A549 (cell line): ENCODE results near the gene SSC4D. TPM values are rescaled to one million over a fixed set of nuclear protein-coding genes. Genes with fewer than 3 reads are reported as not detected.

ENCODE experiments used
- ATAC-seq, 2 experiments: fragments of 200-7000 bp in 1 of 2; fragments of >200 bp in 1 of 2; cut with Nextera tagmentation in 1 of 2; cut with Tn5 transposase in 1 of 2; 3 replicates each; pipeline versions ENCODE4 v1.8.0 to v1.9.1; 2018 to 2020; ENCODE audit warnings: mild to moderate bottlenecking in 1 of 2, moderate library complexity in 1 of 2
- CTCF ChIA-PET: fragments of 300-600 bp; sonication (Branson Sonifier 250); formaldehyde crosslinking; extraction: SDS; loops from one replicate; lab custom pipeline; 2021; ENCODE audit warnings: antibody characterized with exemption, inconsistent platforms; lab: Yijun Ruan, JAX
- POLR2A ChIA-PET: fragments of 350-600 bp; formaldehyde crosslinking; extraction: SDS; loops from one replicate; lab custom pipeline; 2021; ENCODE audit warnings: antibody characterized with exemption, inconsistent platforms; lab: Yijun Ruan, JAX
- DNase-seq, 2 experiments: peaks; one replicate each; pipeline versions ENCODE4 v3.0.0 to v3.0.0-alpha.2; 2011 to 2016; ENCODE audit warnings: low read depth in 1 of 2, low spot score in 1 of 2
- FAIRE-seq: peaks from 2 replicates; lab custom pipeline; 2011; peaks lifted over from hg19 to GRCh38; lab: Jason Lieb, UNC
- H3K27ac ChIP-seq, 2 experiments: fragments of >200 bp; sonication (Bioruptor Twin); formaldehyde crosslinking; 3 replicates each; pipeline ENCODE4 v1.5.1; 2016 to 2017
- H3K4me1 ChIP-seq: fragments of >200 bp; sonication (Bioruptor Twin); formaldehyde crosslinking; 3 replicates; pipeline ENCODE4 v1.6.1; 2016
- H3K4me2 ChIP-seq: fragments of >200 bp; sonication (Bioruptor Twin); formaldehyde crosslinking; 3 replicates; pipeline ENCODE4 v1.6.1; 2016
- H3K4me3 ChIP-seq: fragments of >200 bp; sonication (Bioruptor Twin); formaldehyde crosslinking; 3 replicates; pipeline ENCODE4 v1.5.1; 2016
- H3K9me3 ChIP-seq: fragments of >200 bp; sonication (Bioruptor Twin); formaldehyde crosslinking; 3 replicates; pipeline ENCODE4 v1.6.1; 2016
- EP300 ChIP-seq, 2 experiments: fragments of >200 bp; sonication (Bioruptor Twin); formaldehyde crosslinking; IDR thresholded peaks; 2 replicates in 1 of 2; 3 replicates in 1 of 2; pipeline ENCODE4 v1.6.1; 2016 to 2017
- HOXA7 ChIP-seq: fragments of 250-450 bp; sonication (Bioruptor Pico); IDR thresholded peaks from 2 replicates; pipeline ENCODE4 v1.5.0; 2020; ENCODE audit warnings: mild to moderate bottlenecking, moderate library complexity
- MAFK ChIP-seq: fragments of 450-650 bp; IDR thresholded peaks from 2 replicates; pipeline ENCODE4 v1.6.1; 2014; ENCODE audit not compliant: partially characterized antibody
- POLR2AphosphoS2 ChIP-seq: conservative IDR thresholded peaks from 2 replicates; pipeline ENCODE4 v1.6.1; 2012; ENCODE audit warnings: low read length, improper control_type of control experiment, inconsistent platforms
- RARB ChIP-seq: fragments of 250-450 bp; sonication (Bioruptor Pico); IDR thresholded peaks from 2 replicates; pipeline ENCODE4 v1.8.0; 2021; ENCODE audit warnings: mild to moderate bottlenecking, moderate library complexity
- RCOR1 ChIP-seq: fragments of 150-350 bp; IDR thresholded peaks from 2 replicates; pipeline ENCODE4 v1.6.1; 2014; ENCODE audit warnings: antibody characterized with exemption, low read length, low read depth
- RFX5 ChIP-seq: fragments of 450-650 bp; IDR thresholded peaks from 2 replicates; pipeline ENCODE4 v1.7.1; 2014; ENCODE audit warnings: antibody characterized with exemption, mild to moderate bottlenecking, moderate library complexity
- RNF2 ChIP-seq: fragments of 200-600 bp; sonication (generic); IDR thresholded peaks from 2 replicates; pipeline ENCODE4 v1.6.1; 2016; ENCODE audit warnings: low read depth, mild to moderate bottlenecking, antibody characterized with exemption, moderate library complexity, borderline replicate concordance
- TP53 ChIP-seq: fragments of 250-450 bp; sonication (Bioruptor Pico); IDR thresholded peaks from 2 replicates; pipeline ENCODE4 v1.5.0; 2021; ENCODE audit warnings: mild to moderate bottlenecking, moderate library complexity
- ZNF302 ChIP-seq: fragments of 250-450 bp; sonication (Bioruptor Pico); IDR thresholded peaks from 2 replicates; pipeline ENCODE4 v1.9.0; 2021; ENCODE audit warnings: inconsistent platforms, mild to moderate bottlenecking, moderate library complexity
- WGBS: methylation state at CpG from one replicate; pipeline ENCODE4 v1.1.6; 2017; ENCODE audit errors: missing lambda C conversion rate; 5-methylcytosine and 5-hydroxymethylcytosine counted together
- polyA plus RNA-seq, 4 experiments: library from polyadenylated mRNA; depleted of rRNA in 3 of 4; stranded (reverse); fragments of >200 nt; fragmentation: RNase III in 1 of 4; extraction: RNeasy Plus Mini Kit Qiagen cat#74134 plus additional on column Dnase treatment in 1 of 4; gene quantifications; 2 replicates in 3 of 4; 3 replicates in 1 of 4; pipeline ENCODE4 v1.2.3, GENCODE V29; 2011 to 2017
- TF ChIP-seq, protein P1 (sequence below): fragments of >200 bp; sonication (Bioruptor Twin); formaldehyde crosslinking; IDR thresholded peaks from 2 replicates; pipeline ENCODE4 v1.6.1; 2016
- TF ChIP-seq, protein P2 (sequence below): fragments of 200-600 bp; sonication (generic); IDR thresholded peaks from 2 replicates; pipeline ENCODE4 v1.6.1; 2016; ENCODE audit warnings: antibody characterized with exemption, mild to moderate bottlenecking, moderate library complexity
- TF ChIP-seq, protein P3 (sequence below): fragments of 250-450 bp; sonication (Bioruptor Pico); IDR thresholded peaks from 2 replicates; pipeline ENCODE4 v1.5.0; 2021; ENCODE audit warnings: mild to moderate bottlenecking, moderate library complexity, borderline replicate concordance
- TF ChIP-seq, protein P4 (sequence below): fragments of >200 bp; sonication (Bioruptor Twin); formaldehyde crosslinking; IDR thresholded peaks from 3 replicates; pipeline ENCODE4 v1.5.1; 2016

SSC4D gene
- polyA plus RNA-seq, 2 of the 4 experiments (the other 2 are of a cell fraction): 0.45 to 0.79 TPM

DNA sequence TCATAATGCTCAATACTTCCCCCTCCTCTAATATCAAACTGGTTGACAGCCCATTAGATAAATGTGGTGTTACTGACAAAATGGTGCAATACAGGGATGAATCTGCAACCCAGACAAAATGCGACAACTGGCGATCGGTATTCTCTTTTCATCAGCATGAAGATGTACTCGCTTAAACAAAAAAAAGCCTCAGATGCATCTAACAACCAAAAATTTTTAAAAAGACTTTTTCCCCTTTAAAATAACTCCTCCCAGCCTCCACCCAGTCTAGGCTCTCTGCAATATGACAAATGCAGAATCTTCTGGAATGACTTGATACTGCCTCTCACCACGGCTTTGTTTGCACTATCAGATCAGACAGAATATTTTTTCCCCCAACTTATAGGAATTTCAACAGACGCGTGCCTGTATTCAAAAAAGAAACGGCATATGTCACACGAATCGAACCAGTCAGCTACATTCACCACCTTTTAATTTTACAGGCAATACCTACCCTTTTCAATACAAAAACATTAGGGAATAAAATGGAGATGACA, 52.0 kb downstream of the SSC4D start:
- 1% methylated on average over 10 of the region's 10 CpGs for WGBS
- ChIA-PET CTCF (interaction anchor here (1.0 to 3.6 kb wide), 4 partner anchors 9 to 65 kb away, joined by 3 to 26 read pairs (median 12); no protein-coding TSS in a partner anchor), POLR2A (interaction anchor here (1.0 to 2.0 kb wide), 4 partner anchors 20 to 66 kb away, joined by 3 to 23 read pairs (median 6); no protein-coding TSS in a partner anchor)
- Histone ChIP-seq H3K9me3 (no peaks in the 10 kb centered on the region), H3K4me1 (peaks cover 43% of the 10 kb centered on the region), H3K27ac (peak overlapping the region; percentile 100), H3K4me3 (peak overlapping the region; percentile 96), H3K4me2 (peak overlapping the region; percentile 79)
- FAIRE-seq (no peak), ATAC-seq (no peak), DNase-seq (no peak)
- TF ChIP-seq MAFK (peak; percentile 44), RFX5 (no peak), EP300 (IDR thresholded peaks at IDR 0.05) (no peak), RNF2 (no peak), HOXA7 (CRISPR knock-in tag) (peak; percentile 64; the same call in 1 of the 2 replicates), TP53 (no peak)
- TF ChIP-seq, protein P1, sequence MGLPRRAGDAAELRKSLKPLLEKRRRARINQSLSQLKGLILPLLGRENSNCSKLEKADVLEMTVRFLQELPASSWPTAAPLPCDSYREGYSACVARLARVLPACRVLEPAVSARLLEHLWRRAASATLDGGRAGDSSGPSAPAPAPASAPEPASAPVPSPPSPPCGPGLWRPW: no peak
- TF ChIP-seq, protein P2, sequence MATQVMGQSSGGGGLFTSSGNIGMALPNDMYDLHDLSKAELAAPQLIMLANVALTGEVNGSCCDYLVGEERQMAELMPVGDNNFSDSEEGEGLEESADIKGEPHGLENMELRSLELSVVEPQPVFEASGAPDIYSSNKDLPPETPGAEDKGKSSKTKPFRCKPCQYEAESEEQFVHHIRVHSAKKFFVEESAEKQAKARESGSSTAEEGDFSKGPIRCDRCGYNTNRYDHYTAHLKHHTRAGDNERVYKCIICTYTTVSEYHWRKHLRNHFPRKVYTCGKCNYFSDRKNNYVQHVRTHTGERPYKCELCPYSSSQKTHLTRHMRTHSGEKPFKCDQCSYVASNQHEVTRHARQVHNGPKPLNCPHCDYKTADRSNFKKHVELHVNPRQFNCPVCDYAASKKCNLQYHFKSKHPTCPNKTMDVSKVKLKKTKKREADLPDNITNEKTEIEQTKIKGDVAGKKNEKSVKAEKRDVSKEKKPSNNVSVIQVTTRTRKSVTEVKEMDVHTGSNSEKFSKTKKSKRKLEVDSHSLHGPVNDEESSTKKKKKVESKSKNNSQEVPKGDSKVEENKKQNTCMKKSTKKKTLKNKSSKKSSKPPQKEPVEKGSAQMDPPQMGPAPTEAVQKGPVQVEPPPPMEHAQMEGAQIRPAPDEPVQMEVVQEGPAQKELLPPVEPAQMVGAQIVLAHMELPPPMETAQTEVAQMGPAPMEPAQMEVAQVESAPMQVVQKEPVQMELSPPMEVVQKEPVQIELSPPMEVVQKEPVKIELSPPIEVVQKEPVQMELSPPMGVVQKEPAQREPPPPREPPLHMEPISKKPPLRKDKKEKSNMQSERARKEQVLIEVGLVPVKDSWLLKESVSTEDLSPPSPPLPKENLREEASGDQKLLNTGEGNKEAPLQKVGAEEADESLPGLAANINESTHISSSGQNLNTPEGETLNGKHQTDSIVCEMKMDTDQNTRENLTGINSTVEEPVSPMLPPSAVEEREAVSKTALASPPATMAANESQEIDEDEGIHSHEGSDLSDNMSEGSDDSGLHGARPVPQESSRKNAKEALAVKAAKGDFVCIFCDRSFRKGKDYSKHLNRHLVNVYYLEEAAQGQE: 0 out of 2 replicates have a peak, but pooled peaks have one; percentile 9

DNA sequence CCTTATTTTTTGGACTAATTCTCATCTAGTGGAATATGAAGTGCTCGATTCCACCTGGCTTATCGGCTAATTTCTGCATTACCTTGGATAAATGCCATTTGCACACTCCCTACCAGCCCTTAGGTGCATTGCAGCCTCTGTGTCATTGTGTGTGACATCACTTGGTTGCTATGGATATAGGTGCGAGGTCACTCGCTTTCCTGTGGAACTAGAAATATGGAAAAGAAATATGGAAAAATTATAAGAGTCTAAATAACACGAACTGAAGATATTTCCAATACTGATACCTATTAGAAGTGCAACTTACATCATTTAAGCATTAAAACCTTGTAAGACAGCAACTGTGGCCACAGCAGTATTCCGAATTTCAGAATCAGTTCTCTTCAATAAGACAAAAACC, 52.7 kb downstream of the SSC4D start:
- H3K9me3 ChIP-seq: no peaks in the 10 kb centered on the region
- 0 out of 6 replicates have a peak overlapping the region, but pooled peaks of 1 of the 2 experiments have one; percentile 0 for H3K27ac ChIP-seq
- ChIA-PET POLR2A (interaction anchor here (0.6 to 1.4 kb wide), 3 partner anchors 21 to 65 kb away, joined by 3 read pairs; no protein-coding TSS in a partner anchor), CTCF (no interaction called here)
- H3K4me3 ChIP-seq: peak overlapping the region; percentile 96
- H3K4me2 ChIP-seq: peak overlapping the region; percentile 79
- 11% methylated on average over 6 of the region's 6 CpGs for WGBS
- H3K4me1 ChIP-seq: peaks cover 49% of the 10 kb centered on the region
- FAIRE-seq (no peak), DNase-seq (peak in 1 of 2 experiments; percentile 66), ATAC-seq (no peak)
- 0 out of 2 replicates have a peak, but pooled peaks have one; percentile 30 for TF ChIP-seq POLR2AphosphoS2
- TF ChIP-seq, protein P3, sequence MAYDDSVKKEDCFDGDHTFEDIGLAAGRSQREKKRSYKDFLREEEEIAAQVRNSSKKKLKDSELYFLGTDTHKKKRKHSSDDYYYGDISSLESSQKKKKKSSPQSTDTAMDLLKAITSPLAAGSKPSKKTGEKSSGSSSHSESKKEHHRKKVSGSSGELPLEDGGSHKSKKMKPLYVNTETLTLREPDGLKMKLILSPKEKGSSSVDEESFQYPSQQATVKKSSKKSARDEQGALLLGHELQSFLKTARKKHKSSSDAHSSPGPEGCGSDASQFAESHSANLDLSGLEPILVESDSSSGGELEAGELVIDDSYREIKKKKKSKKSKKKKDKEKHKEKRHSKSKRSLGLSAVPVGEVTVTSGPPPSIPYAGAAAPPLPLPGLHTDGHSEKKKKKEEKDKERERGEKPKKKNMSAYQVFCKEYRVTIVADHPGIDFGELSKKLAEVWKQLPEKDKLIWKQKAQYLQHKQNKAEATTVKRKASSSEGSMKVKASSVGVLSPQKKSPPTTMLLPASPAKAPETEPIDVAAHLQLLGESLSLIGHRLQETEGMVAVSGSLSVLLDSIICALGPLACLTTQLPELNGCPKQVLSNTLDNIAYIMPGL (CRISPR knock-in tag): no peak
- TF ChIP-seq RARB (CRISPR knock-in tag): 0 out of 2 replicates have a peak, but pooled peaks have one; percentile 16
- TF ChIP-seq RCOR1: no peak
- TF ChIP-seq, protein P4, sequence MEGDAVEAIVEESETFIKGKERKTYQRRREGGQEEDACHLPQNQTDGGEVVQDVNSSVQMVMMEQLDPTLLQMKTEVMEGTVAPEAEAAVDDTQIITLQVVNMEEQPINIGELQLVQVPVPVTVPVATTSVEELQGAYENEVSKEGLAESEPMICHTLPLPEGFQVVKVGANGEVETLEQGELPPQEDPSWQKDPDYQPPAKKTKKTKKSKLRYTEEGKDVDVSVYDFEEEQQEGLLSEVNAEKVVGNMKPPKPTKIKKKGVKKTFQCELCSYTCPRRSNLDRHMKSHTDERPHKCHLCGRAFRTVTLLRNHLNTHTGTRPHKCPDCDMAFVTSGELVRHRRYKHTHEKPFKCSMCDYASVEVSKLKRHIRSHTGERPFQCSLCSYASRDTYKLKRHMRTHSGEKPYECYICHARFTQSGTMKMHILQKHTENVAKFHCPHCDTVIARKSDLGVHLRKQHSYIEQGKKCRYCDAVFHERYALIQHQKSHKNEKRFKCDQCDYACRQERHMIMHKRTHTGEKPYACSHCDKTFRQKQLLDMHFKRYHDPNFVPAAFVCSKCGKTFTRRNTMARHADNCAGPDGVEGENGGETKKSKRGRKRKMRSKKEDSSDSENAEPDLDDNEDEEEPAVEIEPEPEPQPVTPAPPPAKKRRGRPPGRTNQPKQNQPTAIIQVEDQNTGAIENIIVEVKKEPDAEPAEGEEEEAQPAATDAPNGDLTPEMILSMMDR: no peak
- TF ChIP-seq ZNF302 (CRISPR knock-in tag): 0 out of 2 replicates have a peak, but pooled peaks have one; percentile 34
